ENCODE measurements around the gene GJB6.

Gene GJB6

DNA sequence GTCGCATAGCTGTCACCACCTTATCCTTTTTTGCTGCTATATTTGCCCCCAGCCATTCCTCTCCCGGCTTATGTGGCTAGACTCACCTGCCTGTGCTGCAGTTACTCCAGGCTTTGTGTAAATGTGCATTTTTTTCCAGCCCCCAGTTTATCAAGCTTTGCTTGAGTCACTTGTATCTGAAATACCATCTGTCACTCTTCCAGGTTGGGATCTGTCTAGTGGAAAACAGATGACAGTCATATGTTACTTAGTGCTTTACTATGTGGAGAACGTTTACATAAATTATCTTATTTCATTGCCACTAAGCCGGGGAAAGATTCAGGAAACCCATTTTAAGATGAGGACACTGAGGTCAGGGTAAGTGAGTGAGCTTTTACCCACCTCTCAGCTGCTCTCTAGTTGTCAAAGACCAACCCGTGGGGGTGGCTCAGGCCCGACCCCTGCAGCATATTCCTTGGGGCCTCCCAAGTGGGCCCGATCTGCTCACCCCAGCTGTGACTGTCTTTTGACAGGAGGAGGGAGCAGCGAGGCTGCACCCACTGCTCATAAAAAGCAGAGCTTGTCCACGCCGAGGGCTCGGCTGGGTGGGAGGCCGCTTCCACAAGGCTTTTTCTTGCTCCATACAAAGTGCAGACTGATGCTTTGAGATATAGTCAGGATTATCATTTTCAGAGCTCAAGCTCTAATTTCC, 46.6 kb downstream of the GJB6 start:
- DNase-seq: no peak

GRCh38 chr13:20182231-20182846, 49.8 kb downstream of the GJB6 start:
- peak; percentile 29 for DNase-seq

DNA sequence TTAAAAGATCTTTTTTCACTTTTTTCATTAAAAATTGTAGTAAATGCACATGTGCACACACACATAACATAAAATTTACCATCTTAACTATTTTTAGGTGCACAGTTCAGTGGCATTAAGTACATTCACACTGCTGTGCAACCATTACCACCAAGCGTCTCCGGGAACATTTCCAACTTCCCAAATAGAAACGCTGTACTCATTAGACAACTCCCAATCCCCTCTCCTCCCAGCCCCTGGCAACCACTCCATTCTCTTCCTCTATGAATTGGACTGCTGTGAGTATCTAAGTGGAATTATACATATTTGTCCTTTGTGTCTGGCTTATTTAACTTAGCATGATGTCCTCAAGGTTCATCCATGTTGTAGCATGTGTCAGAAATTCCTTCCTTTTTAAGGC, 50.9 kb downstream of the GJB6 start:
- DNase-seq: no peak

DNA sequence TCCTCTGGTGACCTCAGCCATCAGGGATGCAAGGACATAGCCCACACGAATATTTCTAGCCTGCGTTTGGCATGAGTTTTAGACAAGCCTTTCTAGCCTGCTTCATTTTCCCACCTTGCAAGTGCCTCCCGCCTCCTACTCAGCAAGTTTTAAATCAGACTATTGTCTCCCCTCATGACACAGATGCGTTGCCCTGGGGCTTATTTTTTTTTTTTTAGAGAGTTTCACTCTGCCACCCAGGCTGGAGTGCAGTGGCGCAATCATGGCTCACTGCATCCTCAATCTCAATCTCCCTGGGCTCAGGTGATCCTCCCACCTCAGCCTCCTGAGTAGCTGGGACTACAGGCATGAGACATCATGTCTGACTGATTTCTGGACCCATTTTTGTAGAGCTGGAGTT, 54.0 kb downstream of the GJB6 start:
- no peak for DNase-seq

DNA sequence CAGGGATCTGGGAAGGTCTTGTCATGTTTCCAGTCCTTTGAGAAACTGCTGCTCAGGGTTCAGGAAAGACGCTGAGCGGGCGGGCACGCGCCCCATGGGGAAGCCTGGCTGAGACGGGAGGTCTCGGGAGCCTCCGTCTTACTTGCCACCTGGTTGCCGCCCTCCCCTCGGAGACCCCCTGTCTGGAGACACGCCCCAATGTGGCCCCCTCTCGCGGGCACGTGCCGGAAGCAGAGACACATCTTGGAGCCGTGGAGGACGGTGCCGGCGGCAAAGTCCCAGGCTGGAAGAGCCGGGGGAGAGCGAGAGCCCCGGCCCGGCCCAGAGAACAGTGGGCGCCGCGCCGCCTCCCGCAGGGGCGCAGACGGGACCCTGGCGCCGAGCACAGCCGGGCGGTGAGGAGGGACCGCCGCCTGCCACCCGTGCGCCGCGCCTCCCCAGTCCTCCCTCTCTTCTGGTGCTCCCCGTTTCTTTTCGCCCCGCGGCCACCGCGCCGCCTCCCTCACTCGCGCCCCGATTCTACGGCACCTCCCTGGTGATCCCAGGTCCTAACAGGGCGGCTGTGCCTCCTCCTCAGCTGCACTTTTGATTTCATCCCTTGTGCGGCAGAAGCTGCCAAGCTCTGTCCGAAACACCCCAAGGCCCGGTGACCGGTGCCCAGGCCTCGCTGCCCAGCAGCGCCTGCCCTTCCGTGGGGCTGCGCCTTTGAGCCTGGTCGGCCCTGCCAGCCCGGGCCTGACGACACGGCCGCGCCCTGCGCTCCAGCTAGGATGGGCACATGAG, 54.9 kb downstream of the GJB6 start:
- no peak for DNase-seq

GRCh38 chr13:20175907-20176652, 56.0 kb downstream of the GJB6 start:
- DNase-seq: no peak

- DNase-seq: no peak
Observed at GRCh38 chr13:20175406-20175794, 56.7 kb downstream of the GJB6 start.

DNA sequence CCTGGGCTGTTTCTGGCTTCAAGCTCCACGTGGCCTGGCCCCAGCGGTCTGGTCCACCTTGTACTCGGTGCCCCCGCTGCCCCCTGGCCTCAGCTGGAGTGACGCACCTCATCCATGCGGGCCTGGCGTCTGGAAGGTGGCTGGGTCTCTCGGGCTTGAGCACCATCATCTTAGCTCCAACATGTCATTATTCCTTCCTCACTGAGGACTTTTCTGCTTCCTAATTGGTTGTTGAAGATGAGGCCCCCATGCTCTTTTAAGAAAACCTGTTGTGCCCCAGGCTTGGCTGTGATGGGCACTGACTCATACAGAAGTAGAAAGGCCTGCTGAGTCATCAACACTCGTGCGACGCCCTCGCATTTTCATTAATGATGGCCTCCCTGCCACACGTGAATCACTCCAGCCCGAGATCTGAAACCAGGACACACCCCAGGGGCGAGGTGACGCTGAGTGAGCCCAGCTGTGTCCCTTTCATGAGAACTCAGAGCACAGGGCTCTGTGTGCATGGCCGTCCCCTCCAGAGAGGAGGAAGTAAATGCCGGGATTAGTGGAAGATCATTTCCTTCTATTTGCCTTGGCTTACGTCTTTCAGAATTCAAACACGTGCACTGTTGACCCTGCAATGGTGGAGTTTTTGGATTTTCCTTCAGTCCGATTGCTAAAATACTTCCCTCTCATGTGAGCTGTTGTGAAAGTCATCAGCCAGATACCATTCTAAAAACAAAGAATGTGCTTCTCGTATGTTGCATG, 57.3 kb downstream of the GJB6 start:
- DNase-seq: peak; percentile 68

DNA sequence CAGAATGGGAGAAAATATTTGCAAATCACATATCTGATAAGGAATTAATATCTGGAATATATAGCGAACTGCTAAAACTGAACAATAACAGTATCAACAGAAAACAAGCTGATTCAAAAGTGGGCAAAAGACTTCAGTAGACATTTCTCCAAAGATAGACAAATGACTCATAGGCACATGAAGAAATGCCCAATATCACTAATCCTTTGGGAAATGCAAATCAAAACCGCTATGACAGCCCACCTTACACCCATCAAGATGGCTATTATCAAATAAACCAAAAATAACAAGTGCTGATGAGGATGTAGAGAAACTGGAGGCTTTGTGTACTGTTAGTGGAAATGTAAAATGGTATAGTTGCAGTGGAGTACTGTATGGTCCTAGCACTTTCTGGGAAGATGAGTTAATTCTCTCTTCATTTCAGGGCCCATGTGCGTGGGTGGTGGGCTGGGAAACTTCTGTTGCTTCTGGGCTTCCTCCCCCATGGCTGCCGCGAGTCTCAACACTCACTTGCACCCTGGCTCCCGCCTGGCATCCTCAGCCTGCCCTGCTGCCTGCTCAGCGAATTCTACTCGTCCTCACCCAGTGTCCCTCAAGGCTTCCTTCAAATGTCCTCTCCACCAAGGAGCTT, 58.9 kb downstream of the GJB6 start:
- DNase-seq: no peak

Measured in stimulated activated CD4-positive, alpha-beta T cell treated with anti-CD3 and anti-CD28 coated beads, Interleukin-12 subunit alpha, Interleukin-12 subunit beta, amount 100 ng/mL, for 4 hours (primary cell).